ENCODE data around the gene MRPL12. TPM values are rescaled to one million over a fixed set of nuclear protein-coding genes. Genes with fewer than 3 reads are reported as not detected.

The MRPL12 gene
- total and polyA plus RNA-seq, 4 donors: 9.1 to 121 (median 59.3) TPM

- TF ChIP-seq CTCF (IDR thresholded peaks at IDR 0.05; ENCODE audit: low read depth, low read length, missing input control) (no peak), ZBTB33 (IDR thresholded peaks at IDR 0.05) (no peak), NR2F2 (IDR thresholded peaks at IDR 0.05) (no peak), EGR1 (IDR thresholded peaks at IDR 0.05; ENCODE audit: low read depth in 2 of 2) (no peak), RAD21 (IDR thresholded peaks at IDR 0.05) (no peak), FOXA2 (IDR thresholded peaks at IDR 0.05) (no peak), RXRA (IDR thresholded peaks at IDR 0.05) (no peak), REST (IDR thresholded peaks at IDR 0.05) (no peak)
- no peak for DNase-seq (ENCODE audit: low spot score)
- H3K27ac ChIP-seq (ENCODE audit: low read depth in 1 of 2, low read length in 2 of 2): no peak overlapping the region
- H3K9ac ChIP-seq (ENCODE audit: low read depth in 1 of 2, low read length in 2 of 2): no peak overlapping the region
- H3K9me3 ChIP-seq (ENCODE audit: control insufficient read depth in 4 of 4, low read length in 3 of 4): no peaks in the 10 kb centered on the region
- peaks cover 12 to 58% (median 41%) of the 10 kb centered on the region in 4 donors for H3K4me1 ChIP-seq (ENCODE audit: control insufficient read depth in 4 of 4, insufficient read depth in 4 of 4, low read length in 3 of 4)
- H3K36me3 ChIP-seq (ENCODE audit: control insufficient read depth in 4 of 4, insufficient read depth in 3 of 4, low read depth in 1 of 4, low read length in 3 of 4): peaks cover 0 to 7% (median 4%) of the 10 kb centered on the region in 4 donors
- no peaks in the 10 kb centered on the region for H3K27me3 ChIP-seq (ENCODE audit: control insufficient read depth in 4 of 4, insufficient read depth in 4 of 4, low read length in 3 of 4)
- H3K4me3 ChIP-seq (ENCODE audit: low read depth in 1 of 3, low read length in 3 of 3): no peak overlapping the region
- 66% methylated on average over 32 of the region's 33 CpGs for WGBS
These were observed 16.5 kb downstream of the MRPL12 start for GRCh38 chr17:81719410-81720266.

- Histone ChIP-seq H3K4me1 (ENCODE audit: control insufficient read depth in 4 of 4, insufficient read depth in 4 of 4, low read length in 3 of 4) (peaks cover 10 to 51% (median 36%) of the 10 kb centered on the region in 4 donors), H3K27me3 (ENCODE audit: control insufficient read depth in 4 of 4, insufficient read depth in 4 of 4, low read length in 3 of 4) (no peaks in the 10 kb centered on the region), H3K27ac (ENCODE audit: low read depth in 1 of 2, low read length in 2 of 2) (no peak overlapping the region), H3K36me3 (ENCODE audit: control insufficient read depth in 4 of 4, insufficient read depth in 3 of 4, low read depth in 1 of 4, low read length in 3 of 4) (peaks cover 0 to 7% (median 4%) of the 10 kb centered on the region in 4 donors), H3K9me3 (ENCODE audit: control insufficient read depth in 4 of 4, low read length in 3 of 4) (no peaks in the 10 kb centered on the region), H3K9ac (ENCODE audit: low read depth in 1 of 2, low read length in 2 of 2) (no peak overlapping the region), H3K4me3 (ENCODE audit: low read depth in 1 of 3, low read length in 3 of 3) (no peak overlapping the region)
- 89% methylated on average over 33 of the region's 33 CpGs for WGBS
- no peak for DNase-seq (ENCODE audit: low spot score)
- TF ChIP-seq ATF3 (IDR thresholded peaks at IDR 0.05): no peak
- no peak for TF ChIP-seq FOXA2 (IDR thresholded peaks at IDR 0.05)
- TF ChIP-seq TAF1 (conservative IDR thresholded peaks at IDR 0.05): no peak
- TF ChIP-seq CTCF (IDR thresholded peaks at IDR 0.05; ENCODE audit: low read depth, low read length, missing input control): no peak
- TF ChIP-seq HNF4G (IDR thresholded peaks at IDR 0.05): no peak
- TF ChIP-seq YY1 (IDR thresholded peaks at IDR 0.05): no peak
- no peak for TF ChIP-seq FOXA1 (IDR thresholded peaks at IDR 0.05)
- TF ChIP-seq EGR1 (IDR thresholded peaks at IDR 0.05; ENCODE audit: low read depth in 2 of 2): no peak
- no peak for TF ChIP-seq SP1 (IDR thresholded peaks at IDR 0.05)
- no peak for TF ChIP-seq JUND (IDR thresholded peaks at IDR 0.05)
- no peak for TF ChIP-seq MAX (IDR thresholded peaks at IDR 0.05)
These were observed 17.3 kb downstream of the MRPL12 start for GRCh38 chr17:81720267-81721071.

Data from liver (tissue), 9 donors.